ENCODE data around the gene NMT1.
"Not testable (repeated sequence)": the region's sequence is repeated elsewhere in the genome, so short reads cannot be mapped to it uniquely, and the experiment has no call there.

Gene NMT1

GRCh38 chr17:45120558-45120957 lies 59.4 kb downstream of the NMT1 start:
- no peak for DNase-seq (ENCODE audit: low spot score)

- DNase-seq (ENCODE audit: low spot score) = no peak
These were observed 59.9 kb downstream of the NMT1 start for GRCh38 chr17:45121055-45121454.

GRCh38 chr17:45123076-45123770 lies 62.1 kb downstream of the NMT1 start:
- no peak for DNase-seq (ENCODE audit: low spot score)

GRCh38 chr17:45123930-45124796 lies 63.0 kb downstream of the NMT1 start:
- DNase-seq (ENCODE audit: low spot score) = no peak

- DNase-seq (ENCODE audit: low spot score) = not testable (repeated sequence)
These were observed 63.6 kb downstream of the NMT1 start for GRCh38 chr17:45124797-45125122.

GRCh38 chr17:45125509-45125908 lies 64.4 kb downstream of the NMT1 start:
- DNase-seq (ENCODE audit: low spot score) = no peak

- DNase-seq (ENCODE audit: low spot score) = no peak
These were observed 66.1 kb downstream of the NMT1 start for GRCh38 chr17:45127207-45127547.

- no peak for DNase-seq (ENCODE audit: low spot score)
These were observed 66.6 kb downstream of the NMT1 start for GRCh38 chr17:45127548-45128300.

- no peak for DNase-seq (ENCODE audit: low spot score)
These were observed 67.2 kb downstream of the NMT1 start for GRCh38 chr17:45128331-45128730.

- no peak for DNase-seq (ENCODE audit: low spot score)
These were observed 67.9 kb downstream of the NMT1 start for GRCh38 chr17:45128989-45129388.

- no peak for DNase-seq (ENCODE audit: low spot score)
These were observed 68.4 kb downstream of the NMT1 start for GRCh38 chr17:45129426-45129939.

GRCh38 chr17:45129940-45130680 lies 69.0 kb downstream of the NMT1 start:
- DNase-seq (ENCODE audit: low spot score) = no peak

GRCh38 chr17:45130681-45131615 lies 69.8 kb downstream of the NMT1 start:
- DNase-seq (ENCODE audit: low spot score) = no peak

- no peak for DNase-seq (ENCODE audit: low spot score)
These were observed 70.7 kb downstream of the NMT1 start for GRCh38 chr17:45131616-45132319.

GRCh38 chr17:45132320-45132571 lies 71.1 kb downstream of the NMT1 start, which contains the start of gene PLCD3:
Gene PLCD3 (minus strand): TSS chr17:45132515. CDS start chr17:45132410, 105 bp downstream.
- no peak for DNase-seq (ENCODE audit: low spot score)

GRCh38 chr17:45132572-45133463 lies 71.7 kb downstream of the NMT1 start:
- DNase-seq (ENCODE audit: low spot score) = peak; percentile 86

GRCh38 chr17:45135192-45135977 lies 74.3 kb downstream of the NMT1 start, which contains the start of gene ACBD4:
Gene ACBD4 (plus strand): TSS chr17:45135687. CDS start chr17:45136145, 458 bp downstream.
- peak; percentile 96 for DNase-seq (ENCODE audit: low spot score)

All from Ammon's horn (tissue), 1 donor.